WTC11 (cell line): Measurements from ENCODE around the gene PCSK4.

ENCODE experiments used
- ATF2 ChIP-seq: sonication (generic); formaldehyde crosslinking; IDR thresholded peaks from 2 replicates; pipeline ENCODE4 v1.8.1; 2022; ENCODE audit warnings: low read depth, missing genetic modification reagents, borderline replicate concordance
- CREM ChIP-seq: sonication (generic); formaldehyde crosslinking; IDR thresholded peaks from 2 replicates; pipeline ENCODE4 v1.8.1; 2022; ENCODE audit warnings: mild to moderate bottlenecking, missing genetic modification reagents, moderate library complexity
- CTCF ChIP-seq: fragments of 200-600 bp; IDR thresholded peaks from 2 replicates; pipeline ENCODE4 v1.8.0; 2022; ENCODE audit warnings: antibody characterized with exemption
- ELF4 ChIP-seq: sonication (generic); formaldehyde crosslinking; IDR thresholded peaks from 2 replicates; pipeline ENCODE4 v1.8.1; 2022; ENCODE audit warnings: low read depth, mild to moderate bottlenecking, moderate library complexity, missing genetic modification reagents
- EMX1 ChIP-seq: fragments of 250-450 bp; sonication (Bioruptor Pico); IDR thresholded peaks from 2 replicates; pipeline ENCODE4 v1.8.0; 2021; ENCODE audit warnings: mild to moderate bottlenecking
- FOXJ3 ChIP-seq: sonication (generic); formaldehyde crosslinking; IDR thresholded peaks from 2 replicates; pipeline ENCODE4 v1.9.0; 2021; ENCODE audit warnings: missing genetic modification reagents, mild to moderate bottlenecking, borderline replicate concordance
- IRF1 ChIP-seq: sonication (generic); formaldehyde crosslinking; IDR thresholded peaks from 2 replicates; pipeline ENCODE4 v1.8.0; 2023; ENCODE audit warnings: missing genetic modification reagents
- IRF2 ChIP-seq: sonication (generic); formaldehyde crosslinking; IDR thresholded peaks from 2 replicates; pipeline ENCODE4 v1.8.0; 2022; ENCODE audit warnings: low read depth, missing genetic modification reagents, borderline replicate concordance
- KAT7 ChIP-seq: sonication (generic); formaldehyde crosslinking; IDR thresholded peaks from 2 replicates; pipeline ENCODE4 v1.8.1; 2023; ENCODE audit warnings: missing genetic modification reagents, mild to moderate bottlenecking, borderline replicate concordance
- RORB ChIP-seq: fragments of 250-450 bp; sonication (Bioruptor Pico); IDR thresholded peaks from 2 replicates; pipeline ENCODE4 v1.9.0; 2021; ENCODE audit warnings: mild to moderate bottlenecking
- TCF7 ChIP-seq: sonication (generic); formaldehyde crosslinking; IDR thresholded peaks from 2 replicates; pipeline ENCODE4 v1.8.0; 2022; ENCODE audit warnings: mild to moderate bottlenecking, low read depth, missing genetic modification reagents, moderate library complexity
- ZNF121 ChIP-seq: sonication (generic); formaldehyde crosslinking; IDR thresholded peaks from 2 replicates; pipeline ENCODE4 v1.8.0; 2023; ENCODE audit warnings: missing genetic modification reagents
- ZNF512 ChIP-seq: sonication (generic); formaldehyde crosslinking; IDR thresholded peaks from 2 replicates; pipeline ENCODE4 v1.8.1; 2022; ENCODE audit warnings: missing genetic modification reagents, borderline replicate concordance

- TF ChIP-seq CREM (CRISPR knock-in tag) = no peak
- no peak for TF ChIP-seq CTCF
- no peak for TF ChIP-seq ELF4 (CRISPR knock-in tag)
- no peak for TF ChIP-seq RORB (CRISPR knock-in tag)
- no peak for TF ChIP-seq IRF2 (CRISPR knock-in tag)
- TF ChIP-seq TCF7 = no peak
- no peak for TF ChIP-seq IRF1 (CRISPR knock-in tag)
- no peak for TF ChIP-seq EMX1 (CRISPR knock-in tag)
- no peak for TF ChIP-seq ATF2
- no peak for TF ChIP-seq ZNF512
- no peak for TF ChIP-seq KAT7
- no peak for TF ChIP-seq FOXJ3 (CRISPR knock-in tag)
- TF ChIP-seq ZNF121 = no peak
Observed at GRCh38 chr19:1434040-1434366, 56.1 kb downstream of the PCSK4 start.
